Measurements from ENCODE around the gene IGFBP2. TPM values are rescaled to one million over a fixed set of nuclear protein-coding genes. Genes with fewer than 3 reads are reported as not detected.
A peak's percentile ranks its signal among the peaks of the same experiment; 100 is the strongest.

Gene IGFBP2
- total RNA-seq, 1 donor from 2014 or later, result 60.1 TPM

DNA sequence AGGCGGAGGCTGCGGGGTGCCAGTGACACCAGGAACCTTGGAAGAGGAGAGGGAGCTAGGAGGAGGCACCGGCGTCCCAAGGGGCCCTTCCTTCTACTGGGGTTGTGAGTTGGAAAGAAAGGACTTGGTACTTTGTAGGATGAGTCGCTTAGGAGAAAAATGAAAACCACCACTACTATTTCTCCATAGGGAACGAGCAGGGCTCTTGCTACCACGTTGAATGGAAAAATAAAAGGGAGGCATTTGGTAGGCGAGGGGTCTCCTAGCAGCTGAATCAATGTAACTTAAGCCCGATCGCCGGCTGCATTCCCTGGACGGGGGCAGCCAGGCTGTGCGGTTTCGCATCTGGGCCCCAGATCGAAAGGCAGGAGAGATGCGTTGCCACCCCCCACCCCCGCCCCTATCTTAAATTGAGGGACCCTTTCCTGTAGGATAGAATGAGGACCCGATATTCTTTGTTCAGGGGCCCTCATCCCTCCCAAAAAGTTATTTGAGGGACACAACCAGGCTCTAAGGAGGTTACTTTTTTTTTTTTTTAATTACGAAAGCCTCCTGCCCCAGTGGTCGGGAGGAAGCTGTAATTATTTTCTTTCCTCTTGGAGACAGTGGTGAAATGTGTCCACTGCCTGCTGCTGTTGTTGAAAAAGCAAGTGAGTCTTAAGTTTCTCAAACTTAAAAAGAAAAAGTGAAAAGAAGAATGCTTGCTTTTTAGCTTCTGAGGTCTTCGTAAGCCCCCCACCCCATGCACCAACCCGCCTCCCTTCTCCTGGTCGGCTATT lies 1.3 kb downstream of the IGFBP2 start:
- no peak for ATAC-seq
- intact Hi-C loops (cut with DNase I), result loop anchor here (10.0 kb wide), 1 partner anchor 60 kb away; no protein-coding TSS in a partner anchor
- no peak for DNase-seq (ENCODE audit: missing footprints)

DNA sequence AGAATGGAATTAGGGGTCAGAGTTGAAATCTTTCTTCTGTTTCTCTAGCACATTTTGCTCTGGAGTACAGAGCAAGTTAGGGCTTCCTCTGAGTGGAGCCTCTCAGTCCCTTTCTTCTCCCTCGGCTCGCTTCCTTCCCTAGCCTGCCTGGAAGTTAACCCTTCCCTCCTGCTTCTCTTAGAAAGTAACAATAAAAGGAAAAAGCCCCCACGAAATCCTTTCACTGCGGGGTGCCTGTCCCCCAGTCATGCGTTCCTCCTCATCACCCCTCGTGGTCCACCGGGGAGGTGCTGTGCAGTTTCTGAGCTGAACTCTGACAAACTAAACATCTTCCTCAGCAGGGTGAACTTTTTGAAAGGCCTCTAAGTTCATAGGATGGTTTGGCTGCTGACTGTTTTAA lies 2.0 kb downstream of the IGFBP2 start:
- ATAC-seq (no peak), DNase-seq (ENCODE audit: missing footprints) (no peak)
- intact Hi-C loops (cut with DNase I), result loop anchor here (10.0 kb wide), 1 partner anchor 60 kb away; no protein-coding TSS in a partner anchor

DNA sequence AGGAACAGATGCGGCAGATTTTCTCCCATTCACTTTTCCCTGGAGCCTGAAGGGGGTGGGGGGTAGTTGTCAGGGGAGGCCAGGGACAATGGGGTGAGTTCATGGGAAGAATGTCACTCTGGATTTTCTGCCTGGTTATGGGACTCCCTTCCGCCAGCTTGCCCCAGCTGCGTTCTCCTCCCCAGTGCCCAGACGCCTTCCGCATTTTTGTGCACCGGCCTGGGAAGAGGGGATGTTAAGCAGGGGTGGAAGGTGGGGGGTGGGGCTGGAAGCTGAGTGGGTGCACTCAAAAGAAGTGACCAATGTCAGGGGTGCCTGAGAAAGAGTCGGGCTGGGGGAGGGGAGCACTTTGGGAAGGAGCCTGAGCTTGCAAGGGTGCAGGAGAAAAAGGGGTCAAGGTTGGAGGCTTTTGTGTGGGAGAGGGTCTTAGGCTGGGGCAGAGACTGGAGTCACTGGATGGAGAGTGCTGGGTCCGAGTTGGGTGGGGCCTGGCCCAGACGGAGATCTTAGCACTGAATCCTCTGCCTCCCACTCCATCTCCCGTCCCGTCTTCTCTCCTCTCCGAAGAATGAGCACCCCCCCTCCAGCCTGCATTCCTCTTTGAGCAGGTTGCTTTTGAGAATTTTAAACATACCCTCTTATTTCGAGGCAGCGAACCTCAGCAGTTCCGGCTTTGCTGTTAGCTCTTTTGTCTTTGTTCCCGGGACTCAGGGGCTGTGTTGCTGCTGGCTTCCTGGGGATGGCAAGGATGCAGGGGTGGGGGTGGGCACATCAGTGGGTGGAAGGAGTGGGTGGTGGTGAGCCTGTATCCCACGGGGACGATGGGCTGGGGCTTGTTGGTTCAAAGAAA lies 2.7 kb downstream of the IGFBP2 start:
- intact Hi-C loops (cut with DNase I), result loop anchor here (10.0 kb wide), 1 partner anchor 61 kb away; no protein-coding TSS in a partner anchor
- DNase-seq (ENCODE audit: missing footprints) (no peak), ATAC-seq (no peak)

DNA sequence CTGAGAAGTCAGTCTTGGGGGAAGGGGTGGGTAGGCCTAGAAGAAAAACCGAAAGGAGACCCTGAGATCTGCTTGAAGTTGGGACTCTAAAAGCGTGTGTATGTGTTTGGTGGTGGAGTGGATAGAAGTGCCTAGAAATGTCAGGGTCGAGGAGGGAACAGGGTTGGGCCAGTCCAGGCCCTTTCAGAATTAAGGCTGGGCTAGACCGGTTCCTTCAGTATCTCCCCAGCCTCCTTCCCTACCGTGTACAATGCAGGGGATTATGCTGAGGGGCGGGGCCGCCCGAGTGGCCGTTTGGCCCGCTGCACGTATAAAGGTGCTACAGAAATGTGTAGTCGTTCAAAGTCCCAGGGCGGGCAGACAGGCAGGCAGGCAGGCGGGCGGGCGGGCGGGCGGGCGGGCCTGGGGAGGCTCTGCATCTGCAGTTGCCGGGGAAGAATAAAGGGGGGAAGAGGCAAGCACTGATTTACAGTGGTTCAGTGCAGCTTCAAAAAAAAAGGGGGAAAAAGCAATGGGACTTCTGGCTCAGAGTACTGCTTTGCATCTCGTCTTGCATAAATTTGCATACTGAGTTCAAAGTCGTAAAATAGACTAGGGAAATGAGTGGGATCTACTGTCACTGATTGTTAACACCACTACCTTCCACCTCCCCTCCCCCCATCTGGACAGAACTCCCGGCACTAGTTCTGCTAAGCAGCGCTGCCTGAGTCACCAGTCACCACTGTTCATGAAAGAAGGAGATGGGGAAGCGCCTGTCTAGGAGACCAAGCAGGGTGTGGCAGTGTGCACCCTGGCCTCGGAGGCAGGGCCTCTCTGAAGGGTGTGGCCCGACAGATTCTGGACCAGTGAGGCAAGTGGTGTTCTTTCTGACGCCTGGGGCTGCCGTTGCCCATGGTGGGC lies 3.6 kb downstream of the IGFBP2 start:
- intact Hi-C loops (cut with DNase I), result loop anchor here (10.0 kb wide), 1 partner anchor 62 kb away; no protein-coding TSS in a partner anchor
- no peak for ATAC-seq
- no peak for DNase-seq (ENCODE audit: missing footprints)

DNA sequence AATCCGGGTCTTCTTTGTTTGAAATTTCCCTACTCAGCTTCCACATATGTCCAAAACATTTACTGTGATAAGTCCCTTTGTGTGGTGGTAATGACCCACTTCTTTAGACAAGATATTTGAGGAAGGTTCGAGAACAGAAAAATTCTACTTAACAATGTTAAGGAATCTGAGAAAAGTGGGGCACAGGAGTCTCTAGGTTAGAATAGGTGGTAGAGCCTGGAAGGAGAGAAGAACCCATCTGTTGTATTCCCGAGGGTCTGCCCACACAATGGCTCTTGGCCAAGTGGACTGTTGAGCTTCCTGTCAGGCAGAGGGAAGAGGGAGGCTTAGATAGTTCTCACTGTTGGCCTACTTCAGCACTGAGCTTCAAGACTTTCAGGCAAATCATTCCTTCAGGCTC lies 4.3 kb downstream of the IGFBP2 start:
- intact Hi-C loops (cut with DNase I), result loop anchor here (10.0 kb wide), 1 partner anchor 63 kb away; no protein-coding TSS in a partner anchor

DNA sequence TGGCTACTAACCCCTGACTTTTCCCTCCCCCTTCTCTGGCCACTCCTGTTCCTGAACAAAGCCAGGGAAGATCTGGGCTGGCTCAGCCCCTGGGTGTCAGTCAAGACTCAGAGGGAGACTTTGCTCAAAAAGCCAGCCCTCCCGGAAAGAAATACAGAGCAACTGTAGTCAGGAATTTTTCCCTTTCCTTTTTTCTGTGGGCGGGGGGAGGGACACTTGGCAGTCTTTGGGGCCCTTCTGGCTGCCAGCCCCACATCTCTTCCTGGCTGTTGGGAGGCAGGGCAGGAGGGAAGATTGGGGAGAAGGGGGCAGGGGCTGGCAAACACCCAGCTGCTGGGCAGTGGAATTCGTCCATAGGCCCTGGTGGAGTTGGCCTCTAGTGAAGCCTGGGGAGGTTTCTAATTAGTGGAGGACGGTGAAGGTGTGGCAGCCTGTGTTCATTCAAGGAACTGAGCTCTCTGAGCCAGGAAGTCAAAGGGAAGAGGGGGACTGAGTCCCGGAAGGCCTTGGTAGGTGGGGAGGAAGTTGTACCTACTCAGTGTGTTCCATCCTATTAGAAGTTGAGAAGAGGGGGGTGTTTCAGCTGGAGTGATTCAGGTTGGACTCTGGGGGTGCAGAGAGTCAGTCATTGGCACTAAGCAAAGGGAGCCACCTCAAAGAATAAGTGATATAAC lies 10.9 kb downstream of the IGFBP2 start:
- DNase-seq (ENCODE audit: missing footprints), result no peak
- ATAC-seq, result no peak
- intact Hi-C loops (cut with DNase I), result no loop called here

More for the DNA sequence above, 4.3 kb downstream of the IGFBP2 start:
- DNase-seq (ENCODE audit: missing footprints) (no peak), ATAC-seq (no peak)

DNA sequence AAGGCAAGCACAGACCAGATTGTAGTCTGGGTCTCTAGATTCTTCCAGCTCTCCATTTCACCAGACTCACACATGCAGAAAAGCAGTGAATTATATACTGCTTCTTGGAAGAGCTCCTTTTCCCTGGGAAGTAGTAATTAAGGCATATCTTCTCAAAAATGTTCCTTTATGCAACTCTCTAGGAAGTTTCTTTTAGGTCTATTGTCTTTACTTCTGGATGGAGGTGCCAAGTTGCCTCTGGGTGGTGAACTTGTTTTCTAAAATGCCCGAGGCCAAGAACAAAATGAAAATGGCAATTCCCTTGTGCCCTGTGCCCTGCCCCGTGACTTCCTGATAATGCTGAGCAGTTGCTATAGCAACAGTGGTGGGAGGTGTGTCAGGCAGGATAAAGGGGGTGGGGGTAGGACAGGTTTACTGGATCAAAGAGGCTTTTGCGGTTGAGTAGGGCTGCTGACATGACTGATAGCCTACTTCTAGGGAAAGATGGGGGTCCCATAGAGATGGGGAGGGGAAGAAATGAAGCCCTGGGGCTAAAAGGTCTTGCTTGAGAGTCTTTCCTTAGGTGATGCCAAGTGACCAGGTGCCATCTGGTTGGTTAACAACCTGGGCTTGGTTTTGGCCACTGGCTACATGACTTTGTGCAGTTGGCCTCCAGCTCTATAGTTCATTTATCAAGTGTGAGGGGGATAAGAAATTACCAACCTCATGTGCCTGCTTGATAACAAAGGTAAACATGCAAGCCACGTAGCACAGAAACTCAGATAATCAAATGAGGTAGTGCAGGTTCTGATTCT lies 11.8 kb downstream of the IGFBP2 start:
- ATAC-seq, result no peak
- intact Hi-C loops (cut with DNase I), result no loop called here
- peak; percentile 13 for DNase-seq (ENCODE audit: missing footprints)

DNA sequence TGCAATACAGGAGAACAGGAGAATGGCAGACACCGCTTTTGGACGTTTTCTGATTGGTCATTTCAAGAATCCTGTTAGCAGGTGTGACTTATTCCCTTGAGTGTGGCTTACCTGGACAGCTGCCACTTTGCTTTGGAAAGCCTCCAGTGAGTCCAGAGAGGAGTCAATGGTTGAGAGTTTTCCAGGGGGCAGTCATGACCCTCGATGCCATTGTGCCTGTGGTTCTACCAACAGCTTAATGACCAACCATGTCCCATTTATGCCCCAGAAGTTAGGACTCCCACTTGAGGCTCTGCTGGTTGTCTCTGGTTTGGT lies 12.4 kb downstream of the IGFBP2 start:
- no peak for ATAC-seq
- intact Hi-C loops (cut with DNase I), result no loop called here
- no peak for DNase-seq (ENCODE audit: missing footprints)

DNA sequence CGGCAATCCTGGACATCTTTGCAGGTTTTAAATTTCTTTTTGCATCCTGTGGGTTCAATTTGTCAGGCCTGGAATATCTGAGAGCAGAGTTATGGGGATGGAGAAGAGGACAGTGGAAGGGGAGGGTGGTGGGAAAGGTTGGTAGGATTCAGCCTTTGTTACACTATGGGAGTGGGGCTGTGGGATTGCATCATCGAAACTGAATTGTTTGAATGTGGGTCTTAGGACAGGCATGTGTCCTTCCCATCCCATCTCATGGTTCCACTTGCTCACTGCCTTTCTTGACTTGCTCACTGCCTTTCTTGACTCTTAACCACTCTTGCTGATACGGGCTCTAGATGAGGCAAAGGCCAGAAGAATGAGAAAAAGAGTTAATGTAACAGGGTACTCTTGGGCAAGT lies 12.9 kb downstream of the IGFBP2 start:
- no peak for ATAC-seq
- intact Hi-C loops (cut with DNase I), result no loop called here
- no peak for DNase-seq (ENCODE audit: missing footprints)

DNA sequence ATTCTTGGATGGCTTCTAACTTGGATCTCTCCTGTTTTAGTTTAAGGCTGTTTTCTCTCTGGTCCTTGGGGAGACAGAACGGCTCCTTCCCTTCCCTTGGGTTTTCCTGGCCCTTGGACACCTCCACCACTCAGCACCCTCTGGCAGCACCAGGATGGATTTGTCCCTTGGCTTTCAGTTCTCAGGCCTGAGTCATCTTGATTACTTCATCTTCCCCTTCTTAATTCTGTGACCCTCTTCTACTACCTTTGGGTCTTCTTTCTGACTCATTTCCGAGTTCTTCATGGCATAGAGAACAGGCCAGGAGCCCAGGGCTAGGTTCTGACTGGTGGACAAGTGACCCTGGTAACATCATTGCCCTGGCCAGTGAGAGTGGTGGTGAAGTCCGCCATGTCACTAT lies 14.9 kb downstream of the IGFBP2 start:
- intact Hi-C loops (cut with DNase I), result no loop called here
- DNase-seq (ENCODE audit: missing footprints), result no peak
- no peak for ATAC-seq

DNA sequence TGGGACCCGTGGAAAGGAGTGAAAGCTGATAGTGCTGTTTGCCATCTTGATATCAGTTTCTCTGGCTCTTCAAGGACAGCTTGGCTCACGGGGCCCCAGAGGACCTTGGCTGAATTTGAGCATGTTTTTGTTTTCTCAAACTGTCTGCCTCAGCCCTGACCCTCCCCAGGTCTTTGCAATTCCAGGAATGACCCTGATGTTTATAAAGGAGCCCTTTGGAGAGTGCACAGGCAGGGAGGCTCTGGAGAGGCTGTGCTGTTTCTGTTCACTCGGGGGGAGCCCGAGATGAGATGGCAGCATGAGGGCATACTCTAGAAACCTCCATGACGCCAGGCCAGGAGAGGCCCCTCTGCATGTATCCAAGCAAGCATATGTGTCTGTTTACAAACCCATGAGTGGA lies 16.4 kb downstream of the IGFBP2 start:
- ATAC-seq, result no peak
- DNase-seq (ENCODE audit: missing footprints), result peak; percentile 50
- intact Hi-C loops (cut with DNase I), result no loop called here

DNA sequence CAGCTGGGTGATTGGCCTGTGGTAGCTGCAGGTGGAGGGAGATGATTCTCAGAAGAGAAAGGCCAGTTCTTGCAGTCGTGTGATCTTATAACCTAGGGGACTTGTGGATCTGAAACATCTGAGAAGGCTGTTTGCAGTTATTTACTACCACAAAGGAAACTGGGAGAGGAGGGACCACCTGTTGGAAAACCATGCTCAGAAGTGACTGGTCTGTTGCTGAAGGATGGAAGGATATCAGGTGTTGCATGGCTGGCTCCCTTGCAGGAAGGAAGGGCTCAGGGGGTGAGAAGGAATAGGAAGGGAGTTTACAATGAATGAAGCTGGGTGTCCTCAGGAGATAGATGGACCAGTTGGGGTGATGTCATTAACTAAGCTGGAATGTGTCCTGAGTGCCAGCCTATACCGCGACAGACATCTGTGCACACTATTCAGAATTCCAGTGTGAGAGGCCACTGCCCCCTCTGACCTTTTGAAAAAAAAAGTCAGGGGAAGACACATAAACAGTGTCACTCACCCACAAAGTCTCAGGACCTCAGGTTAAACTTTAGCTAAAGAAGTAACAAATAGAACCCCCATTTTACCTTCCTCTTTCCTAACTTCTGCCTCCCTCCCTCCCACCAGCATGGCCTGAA lies 17.5 kb downstream of the IGFBP2 start:
- no peak for ATAC-seq
- intact Hi-C loops (cut with DNase I), result no loop called here
- DNase-seq (ENCODE audit: missing footprints), result no peak

DNA sequence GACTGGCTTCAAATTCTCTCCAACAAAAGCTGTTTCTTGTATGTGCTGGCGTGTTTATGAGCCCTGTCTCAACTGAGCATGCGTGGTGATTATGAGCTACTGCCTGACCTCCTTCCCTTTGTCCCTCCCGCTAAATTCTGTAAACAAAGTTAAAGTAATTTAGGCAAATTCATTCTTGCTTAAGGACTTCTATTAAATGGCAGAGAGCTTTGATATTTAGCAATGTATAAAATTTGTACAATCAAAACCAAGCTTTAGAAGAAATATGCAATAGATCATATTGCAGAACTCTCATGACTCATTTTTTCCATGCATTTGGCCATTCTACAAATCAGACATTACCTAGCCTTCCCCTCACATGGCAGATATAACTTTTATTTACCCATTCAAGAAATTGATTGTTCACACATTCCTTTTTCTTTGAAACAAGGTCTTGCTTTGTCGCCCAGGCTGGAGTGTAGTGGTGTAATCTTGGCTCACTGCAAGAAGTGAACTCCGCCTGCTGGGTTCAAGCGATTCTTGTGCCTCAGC lies 18.2 kb downstream of the IGFBP2 start:
- intact Hi-C loops (cut with DNase I), result no loop called here
- no peak for ATAC-seq
- DNase-seq (ENCODE audit: missing footprints), result no peak

DNA sequence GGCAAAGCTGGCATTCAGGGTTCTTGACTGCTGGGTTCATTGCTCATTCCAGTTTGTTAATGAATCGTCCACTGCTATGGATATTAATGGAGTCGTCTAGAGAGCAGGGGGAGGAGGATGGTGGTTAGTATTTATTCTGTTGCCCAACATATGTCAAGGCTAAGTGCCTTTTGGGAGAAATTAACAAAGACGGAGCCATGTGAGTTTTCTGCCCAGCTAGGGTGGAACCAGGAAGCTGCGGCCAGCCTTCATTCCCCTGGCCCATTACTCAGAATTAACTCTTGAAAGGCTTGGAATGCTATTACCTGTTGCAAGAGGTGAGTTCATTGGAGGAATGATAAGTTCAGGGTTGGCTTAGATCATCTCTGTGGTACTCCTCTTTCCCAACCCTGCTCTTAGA lies 19.3 kb downstream of the IGFBP2 start:
- intact Hi-C loops (cut with DNase I), result no loop called here
- no peak for DNase-seq (ENCODE audit: missing footprints)
- no peak for ATAC-seq

DNA sequence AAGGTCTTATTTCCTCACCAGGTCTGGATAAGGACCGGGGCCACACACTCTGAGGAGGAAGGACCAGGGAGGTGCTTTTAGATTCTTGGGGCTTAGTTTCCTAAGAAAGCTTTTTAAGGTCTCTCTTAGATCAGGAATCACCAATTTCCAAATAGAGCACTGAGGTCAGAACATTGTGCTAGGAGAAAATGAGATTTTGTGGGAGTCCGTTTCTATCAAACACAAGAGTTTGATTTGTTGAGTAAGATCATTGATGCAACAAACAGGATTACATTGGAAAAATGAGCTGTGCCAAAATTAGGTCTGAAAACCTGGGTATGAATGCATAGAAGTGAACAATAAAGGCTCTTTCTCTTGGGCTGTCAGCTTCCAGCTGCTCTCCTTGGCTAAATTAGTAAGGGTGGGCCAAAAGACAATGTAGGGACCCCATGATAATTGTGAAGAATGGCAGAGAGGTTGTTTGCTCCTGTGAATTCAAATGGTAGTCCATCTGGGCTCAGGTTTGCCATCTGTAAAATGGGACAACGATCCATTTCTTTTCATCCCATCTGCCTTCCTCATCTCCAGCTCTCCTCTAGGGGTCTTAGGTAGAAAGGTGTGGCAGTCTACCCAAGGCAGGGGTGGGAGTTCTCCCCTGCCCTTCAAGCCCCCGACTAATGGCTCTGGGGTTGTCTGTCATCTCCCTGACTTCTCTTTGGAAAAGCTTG lies 20.0 kb downstream of the IGFBP2 start:
- DNase-seq (ENCODE audit: missing footprints) (no peak), ATAC-seq (no peak)
- intact Hi-C loops (cut with DNase I), result no loop called here

DNA sequence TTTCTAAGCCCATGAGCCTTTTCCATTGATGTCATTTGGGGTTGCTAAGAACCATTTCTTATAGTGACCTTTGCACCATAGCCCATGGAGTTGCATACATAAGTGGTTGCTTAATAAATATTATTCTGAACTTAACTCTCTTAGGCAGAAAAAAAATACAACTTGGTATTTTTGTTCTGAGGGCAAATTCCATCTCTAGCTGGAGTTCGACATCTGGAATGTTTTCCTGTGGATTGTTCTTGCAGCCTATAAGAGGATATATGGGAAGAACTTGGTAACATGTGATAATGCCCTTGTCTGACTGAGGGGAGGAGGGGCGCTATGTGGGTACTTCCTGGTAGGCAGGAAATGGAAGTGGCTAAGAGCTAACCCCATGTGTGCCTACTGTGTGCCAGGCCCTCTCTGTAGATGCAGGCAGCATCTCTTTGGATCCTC lies 20.7 kb downstream of the IGFBP2 start:
- ATAC-seq, result no peak
- intact Hi-C loops (cut with DNase I), result no loop called here
- DNase-seq (ENCODE audit: missing footprints), result no peak
